ENCODE data around the gene IQSEC1. TPM values are rescaled to one million over a fixed set of nuclear protein-coding genes. Genes with fewer than 3 reads are reported as not detected.
A peak's percentile ranks its signal among the peaks of the same experiment; 100 is the strongest.

IQSEC1 gene
- total and polyA plus RNA-seq, 9 of the 15 experiments (the other 6 are each of a cell fraction or from before 2014, with no cell fraction given) = 0.56 to 39.0 (median 6.8) TPM

GRCh38 chr3:13007251-13007941, 65.8 kb downstream of the IQSEC1 start (continued):
- TF ChIP-seq ZNF639 (CRISPR knock-in tag; conservative IDR thresholded peaks at IDR 0.05 in 1 of 2, IDR thresholded peaks at IDR 0.05 in 1 of 2) (0 out of 4 replicates have a peak, but pooled peaks of 1 of the 2 experiments have one; percentile 30), NCOA4 (IDR thresholded peaks at IDR 0.05; ENCODE audit: partially characterized antibody) (peak; percentile 16), FOSL1 (tag; conservative IDR thresholded peaks at IDR 0.05) (0 out of 2 replicates have a peak, but pooled peaks have one; percentile 29), ZNF507 (tag; conservative IDR thresholded peaks at IDR 0.05) (no peak), E2F5 (CRISPR knock-in tag; IDR thresholded peaks at IDR 0.05) (no peak), HNRNPUL1 (IDR thresholded peaks at IDR 0.05; ENCODE audit: low read length) (no peak), MNT (conservative IDR thresholded peaks at IDR 0.05) (no peak), ZBTB49 (CRISPR knock-in tag; IDR thresholded peaks at IDR 0.05; ENCODE audit: borderline replicate concordance) (no peak), NEUROD1 (IDR thresholded peaks at IDR 0.05; ENCODE audit: borderline replicate concordance, low read depth, low read length, partially characterized antibody) (peak; percentile 61), MTA1 (IDR thresholded peaks at IDR 0.05; ENCODE audit: borderline replicate concordance) (peak; percentile 49; the same call in 1 of the 2 replicates), KLF10 (CRISPR knock-in tag; IDR thresholded peaks at IDR 0.05) (no peak), ZBTB12 (CRISPR knock-in tag; IDR thresholded peaks at IDR 0.05) (peak; percentile 45; the same call in 1 of the 2 replicates), YBX1 (IDR thresholded peaks at IDR 0.05) (no peak), CXXC5 (CRISPR knock-in tag; IDR thresholded peaks at IDR 0.05) (peak; percentile 21; the same call in 1 of the 2 replicates), PHF8 (IDR thresholded peaks at IDR 0.05; ENCODE audit: borderline replicate concordance, low read length) (no peak), PHTF2 (CRISPR knock-in tag; IDR thresholded peaks at IDR 0.05) (no peak), DPF2 (IDR thresholded peaks at IDR 0.05) (peak; percentile 91), RFX5 (IDR thresholded peaks at IDR 0.05; ENCODE audit: low read depth, low read length) (no peak), PYGO2 (tag; IDR thresholded peaks at IDR 0.05) (no peak), XRCC4 (IDR thresholded peaks at IDR 0.05; ENCODE audit: extremely low read depth, insufficient read depth, insufficient read length) (no peak), ZNF316 (IDR thresholded peaks at IDR 0.05) (no peak)
